HepG2 (cell line): Measurements from ENCODE around the gene CALY. TPM values are rescaled to one million over a fixed set of nuclear protein-coding genes. Genes with fewer than 3 reads are reported as not detected.

Experiments used
- NBN ChIP-seq: fragments of 450-650 bp; conservative IDR thresholded peaks from 2 replicates; pipeline ENCODE4 v1.6.1; 2017
- ZBTB46 ChIP-seq: sonication (generic); formaldehyde crosslinking; IDR thresholded peaks from 2 replicates; pipeline ENCODE4 v1.4.0; 2020; ENCODE audit warnings: mild to moderate bottlenecking, missing genetic modification reagents, borderline replicate concordance
- ZFP62 ChIP-seq: sonication (generic); formaldehyde crosslinking; IDR thresholded peaks from 2 replicates; pipeline ENCODE4 v1.4.0; 2020; ENCODE audit warnings: missing genetic modification reagents
- ZFX ChIP-seq: sonication (generic); formaldehyde crosslinking; IDR thresholded peaks from 2 replicates; pipeline ENCODE4 v1.4.0; 2020; ENCODE audit warnings: mild to moderate bottlenecking, low read depth, missing genetic modification reagents, moderate library complexity
- ZNF280B ChIP-seq: sonication (generic); formaldehyde crosslinking; IDR thresholded peaks from 2 replicates; pipeline ENCODE4 v1.5.0; 2020; ENCODE audit warnings: missing genetic modification reagents, mild to moderate bottlenecking, borderline replicate concordance
- ZNF281 ChIP-seq: sonication (generic); formaldehyde crosslinking; IDR thresholded peaks from 2 replicates; pipeline ENCODE4 v1.4.0; 2020; ENCODE audit warnings: missing genetic modification reagents, borderline replicate concordance
- ZNF572 ChIP-seq: sonication (generic); formaldehyde crosslinking; IDR thresholded peaks from 2 replicates; pipeline ENCODE4 v1.5.1; 2020; ENCODE audit warnings: mild to moderate bottlenecking, missing genetic modification reagents
- polyA plus RNA-seq, 8 experiments: library from polyadenylated mRNA; depleted of rRNA in 3 of 8; stranded (reverse) in 7 of 8; unstranded in 1 of 8; fragments of >200 nt; fragmentation: Illumina TruSeq in 4 of 8; extraction: Trizol in 4 of 8; gene quantifications; 2 replicates each; pipeline versions ENCODE4 v1.2.1 to v1.2.3, GENCODE V29; 2011 to 2016; ENCODE audit warnings: low read depth in 4 of 8, missing spikeins in 1 of 8, mixed read lengths in 1 of 8; ENCODE audit not compliant: insufficient read depth in 1 of 8
- total RNA-seq, 5 experiments: library from RNA; depleted of rRNA; stranded (reverse); fragments of >200 nt; fragmentation: Illumina TruSeq; extraction: Trizol; gene quantifications; 2 replicates each; pipeline ENCODE4 v1.2.3, GENCODE V29; 2016; ENCODE audit warnings: low read depth in 1 of 5

The CALY gene
- total and polyA plus RNA-seq, 2 of the 13 experiments (the other 11 are each of a cell fraction or from before 2014, with no cell fraction given): 0.08 TPM; not detected in 1

- no peak for TF ChIP-seq ZNF281 (CRISPR knock-in tag)
- TF ChIP-seq ZFP62: no peak
- TF ChIP-seq ZFX: no peak
- TF ChIP-seq ZNF572 (CRISPR knock-in tag): no peak
- no peak for TF ChIP-seq ZNF280B (CRISPR knock-in tag)
- TF ChIP-seq NBN: no peak
- TF ChIP-seq ZBTB46: no peak
These were observed 21.8 kb downstream of the CALY start (continued) for GRCh38 chr10:133314911-133315310.
